Measurements from ENCODE around the gene PPIL1. TPM values are rescaled to one million over a fixed set of nuclear protein-coding genes. Genes with fewer than 3 reads are reported as not detected.

Gene PPIL1
- total RNA-seq: 37.6 and 40.1 TPM in 2 replicates

DNA sequence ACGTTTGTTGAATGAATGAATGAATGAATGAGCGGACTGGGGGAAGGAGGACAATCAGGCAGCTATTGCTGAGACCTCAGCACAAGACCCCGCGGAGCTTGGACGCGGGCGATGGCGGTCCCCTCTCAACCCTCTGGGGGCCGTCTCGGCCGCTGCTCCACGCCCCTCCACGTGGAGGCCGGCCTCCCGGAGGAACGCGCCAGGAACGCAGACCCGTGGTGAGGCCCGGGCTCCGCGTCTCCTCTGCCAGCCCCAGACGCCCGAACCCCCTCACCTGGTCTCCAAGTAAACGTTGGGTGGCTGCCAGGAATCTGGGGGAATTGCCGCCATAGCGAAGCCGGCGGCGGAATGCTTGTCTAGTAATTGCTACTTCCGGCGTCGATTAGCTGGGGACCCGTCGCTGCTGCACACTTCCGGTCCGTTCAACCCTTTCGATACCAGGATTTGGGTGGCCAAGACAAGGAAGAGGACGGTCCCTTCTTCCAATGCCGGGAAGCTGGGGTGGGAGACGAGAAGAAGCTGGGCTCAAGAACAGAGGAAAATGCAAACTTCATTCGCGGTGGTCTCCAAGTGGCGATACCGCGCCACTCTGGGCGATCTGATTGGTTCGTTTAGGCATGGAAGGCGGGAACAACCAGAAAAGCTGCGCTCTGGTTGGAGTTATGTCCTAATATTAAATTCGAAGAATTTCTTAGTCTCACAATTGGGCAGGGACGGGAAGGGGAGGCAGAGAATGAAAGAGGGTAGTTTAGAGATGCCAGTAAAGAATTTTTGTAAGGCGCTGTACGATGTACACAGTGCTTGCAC lies at the start of gene PPIL1:
Gene PPIL1 (minus strand): TSS at position 361 of the 807 bp plus-strand sequence. CDS start 31 bp downstream, at position 330.

DNA sequence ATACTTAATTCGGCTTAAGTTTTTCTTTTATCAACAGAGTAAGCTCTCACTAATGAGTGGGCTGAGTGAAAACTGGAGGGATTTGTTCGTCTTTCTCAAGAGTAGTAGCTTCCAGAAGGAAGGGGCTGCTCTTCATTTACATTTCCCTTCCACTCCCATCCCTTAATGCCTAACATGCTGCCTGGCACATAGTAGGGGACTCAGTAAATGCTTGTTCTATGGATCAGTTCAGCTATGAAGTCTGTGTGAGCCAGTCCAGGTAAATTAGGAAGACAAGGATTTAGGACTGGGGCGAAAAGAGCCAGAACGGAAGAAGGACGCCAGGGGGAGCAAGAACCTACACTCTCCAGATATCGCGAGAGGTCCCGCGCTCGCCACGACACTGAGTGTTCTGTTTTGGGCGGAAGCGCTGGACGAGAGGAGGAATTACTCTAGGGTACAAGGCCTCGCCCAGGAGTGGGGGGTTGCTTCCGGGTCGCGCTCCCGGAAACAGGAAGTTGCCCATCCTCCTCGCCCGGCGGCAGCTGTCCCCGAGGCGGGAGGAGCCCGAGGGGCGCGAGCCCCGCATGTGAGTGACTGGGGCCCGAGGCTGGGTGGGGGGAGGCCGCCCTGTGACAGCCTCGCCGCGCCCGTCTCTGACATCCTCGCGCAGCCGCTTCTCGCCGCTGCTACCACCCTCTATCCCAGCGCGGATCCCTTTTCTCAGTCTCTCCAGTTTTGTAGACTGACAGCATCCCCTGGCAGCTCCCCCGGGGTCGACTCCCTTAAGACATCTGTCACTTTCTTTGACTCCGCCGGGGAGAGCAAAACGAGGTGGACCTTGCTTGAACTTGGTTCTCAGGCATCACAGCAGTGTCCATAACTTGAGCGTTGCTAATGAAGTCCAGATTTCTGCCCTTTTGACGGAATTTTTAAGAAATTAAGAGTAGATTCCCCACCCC lies 11.1 kb upstream of the PPIL1 start, which contains the start of gene C6orf89:
Gene C6orf89 (plus strand): TSS at position 492 of the 941 bp plus-strand sequence. CDS start 13,493 bp downstream, outside the sequence.

DNA sequence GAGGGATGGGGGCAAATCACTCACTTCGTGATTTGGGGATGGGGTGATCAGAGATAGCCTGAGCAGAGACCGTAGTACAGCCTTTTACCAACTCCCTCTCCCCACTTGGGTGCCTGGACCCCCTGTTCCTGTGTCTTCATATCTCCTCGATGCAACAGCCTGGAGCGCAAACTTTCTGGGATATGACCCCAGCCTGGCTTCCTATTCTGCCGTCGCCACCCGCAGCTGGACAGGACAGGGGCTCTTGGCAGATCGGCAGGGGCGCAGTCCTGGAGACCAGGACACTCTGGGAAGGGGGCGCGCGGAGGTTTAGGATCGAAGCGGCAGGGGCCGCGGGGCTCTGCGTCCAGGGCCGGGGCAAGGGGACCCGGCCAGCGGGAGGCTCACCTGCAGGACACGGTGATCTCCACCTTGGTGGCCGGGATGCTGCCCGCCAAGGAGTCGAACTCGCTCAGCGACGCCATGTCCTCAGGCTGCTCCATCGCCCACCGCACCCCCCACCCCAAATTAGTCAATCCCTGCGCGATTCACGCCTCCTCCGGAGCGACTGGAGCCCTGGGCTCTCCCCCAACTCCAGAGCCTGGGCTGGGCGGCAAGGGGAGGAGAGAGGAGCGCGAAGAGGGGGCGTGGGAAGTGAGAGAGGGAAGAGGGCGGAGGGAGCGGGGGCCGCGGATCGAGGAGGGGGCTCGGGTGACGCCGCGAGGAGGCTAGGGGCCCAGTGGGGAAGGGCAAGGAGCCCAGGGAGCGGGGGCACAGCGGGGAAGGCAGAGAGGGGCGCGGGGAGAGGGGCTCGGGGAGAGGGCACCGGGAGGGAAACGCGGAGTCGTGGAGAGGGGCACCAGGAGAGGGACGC lies 35.5 kb downstream of the PPIL1 start, which contains the start of gene CPNE5:
Gene CPNE5 (minus strand): TSS at position 549 of the 853 bp plus-strand sequence. CDS start 67 bp downstream, at position 482.

Other genes with a start within 250 kb of the PPIL1 start
- gene CDKN1A, start 196.1 kb downstream of the PPIL1 start, total RNA-seq: 384 and 499 TPM in 2 replicates
- gene RAB44, start 177.0 kb downstream of the PPIL1 start, total RNA-seq: under 0.01 TPM in 1 of 2 replicates, not detected in the other
- gene CPNE5, start 35.4 kb downstream of the PPIL1 start, total RNA-seq: under 0.01 TPM in 1 of 2 replicates, not detected in the other
- gene C6orf89, start 11.1 kb upstream of the PPIL1 start, total RNA-seq: 21.2 and 27.1 TPM in 2 replicates
- gene PI16, start 79.9 kb upstream of the PPIL1 start, total RNA-seq: under 0.01 TPM in 1 of 2 replicates, not detected in the other
- 196 and 237 TPM in 2 replicates for gene MTCH1, start 111.4 kb upstream of the PPIL1 start, total RNA-seq
- gene FGD2, start 130.9 kb upstream of the PPIL1 start, total RNA-seq: under 0.01 and 0.48 TPM in 2 replicates